ENCODE results near the gene ST6GALNAC4. TPM values are rescaled to one million over a fixed set of nuclear protein-coding genes. Genes with fewer than 3 reads are reported as not detected.

ST6GALNAC4 gene
- total RNA-seq, result 10 to 100 TPM in 6 of 8 experiments, 1 to 10 TPM in 2; 6.5 to 54.7 (median 14.6) TPM

DNA sequence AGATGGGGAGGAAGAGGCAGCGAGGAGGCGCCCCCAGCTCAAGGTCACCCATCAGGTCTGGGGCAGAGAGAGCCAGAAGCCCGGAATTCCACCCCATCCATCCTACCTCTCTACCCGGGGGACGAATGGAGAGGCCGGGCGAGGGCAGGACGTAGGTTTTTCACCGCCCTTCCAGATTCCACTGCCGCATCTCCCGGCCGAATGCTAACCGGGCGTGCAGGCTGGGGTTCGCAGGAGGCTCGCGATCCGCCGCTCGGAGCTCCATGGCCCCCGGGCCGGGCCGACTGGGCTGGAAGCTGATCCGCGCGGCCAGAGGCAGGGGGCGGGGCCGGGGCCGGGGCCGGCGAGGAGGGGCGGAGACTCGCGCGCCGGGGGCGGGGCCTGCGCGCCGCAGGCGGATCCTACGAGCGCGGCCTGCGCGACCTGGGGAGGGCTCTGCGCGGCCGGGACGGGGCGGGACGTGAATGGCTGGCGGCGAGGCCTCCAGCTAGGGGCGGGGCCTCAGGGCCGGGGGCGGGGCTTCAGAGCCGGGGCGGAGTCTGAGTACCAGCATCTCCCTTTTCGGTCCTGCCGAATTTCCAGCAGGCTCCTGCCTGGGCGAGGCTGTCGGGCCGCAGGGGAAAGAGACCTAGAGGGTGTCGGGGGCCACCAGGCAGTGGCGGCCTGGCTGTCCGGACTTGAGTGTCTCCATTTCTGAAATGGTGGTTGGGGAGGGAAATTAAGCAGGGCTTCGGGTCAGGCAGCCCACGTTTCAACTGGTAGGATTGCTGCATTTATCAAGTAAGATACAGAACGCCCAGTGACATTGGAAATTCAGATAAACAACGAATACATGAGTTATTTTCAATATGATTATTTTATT lies at the start of gene ST6GALNAC4:
Gene ST6GALNAC4 (minus strand): TSS at position 322 of the 862 bp plus-strand sequence. CDS start 622 bp downstream, outside the sequence.
- ATAC-seq (replicated peaks in 6 of 8), result peak; percentile 69 to 92 (median 88)
- WGBS, 10 experiments, result 0 to 37% (median 17%) methylated on average over 1 to 7 of the region's 71 CpGs; no CpG with 5 or more reads in 4 of the 10 experiments
- peak within 1 kb of the TSS; percentile 45 to 57 (median 46) for H3K4me3 ChIP-seq
- H3K4me1 ChIP-seq (replicated peaks in 1 of 2), result peaks cover 6 to 21% of the 10 kb centered on the region in 2 donors
- in situ Hi-C loops (cut with MboI; ENCODE audit: low pct_unique_long_range_greater_than_20kb in 2 of 9, low sequenced_read_pairs in 9 of 9, unreplicated experiment in 9 of 9), result loop anchor here (25.0 kb wide), 1 partner anchor 330 kb away; no protein-coding TSS in a partner anchor
- H3K27ac ChIP-seq, result peak within 1 kb of the TSS in 1 of 2 donors; percentile 17

DNA sequence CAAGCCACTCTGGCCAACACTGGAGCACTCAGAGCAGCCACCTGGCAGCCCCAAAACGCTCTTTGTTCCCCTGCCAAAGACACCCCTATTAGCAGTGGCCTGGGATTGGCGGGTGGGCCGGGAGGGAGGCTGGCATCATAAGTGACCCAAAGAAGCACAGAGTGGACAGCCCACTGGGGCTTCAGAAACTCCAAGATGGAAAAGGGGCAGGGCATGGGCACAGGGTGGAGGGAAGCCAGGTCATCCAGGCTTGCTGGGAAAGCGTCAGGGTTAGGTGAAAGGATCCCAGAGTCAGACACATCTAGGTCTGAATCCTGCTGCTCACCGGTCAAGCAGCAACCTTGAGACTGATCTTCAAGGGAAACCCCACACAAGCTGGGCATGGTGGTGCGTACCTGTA lies 49.1 kb upstream of the ST6GALNAC4 start:
- Histone ChIP-seq H3K27ac (peak overlapping the region; percentile 94), H3K4me3 (no peak overlapping the region), H3K4me1 (replicated peaks in 1 of 2) (peaks cover 81 to 87% of the 10 kb centered on the region in 2 donors)
- 60 to 100% (median 100%) methylated on average over 1 to 3 of the region's 6 CpGs; no CpG with 5 or more reads in 5 of the 10 experiments for WGBS, 10 experiments
- in situ Hi-C loops (cut with MboI; ENCODE audit: low pct_unique_long_range_greater_than_20kb in 2 of 9, low sequenced_read_pairs in 9 of 9, unreplicated experiment in 9 of 9), result no loop called here
- ATAC-seq (replicated peaks in 6 of 8), result peak in 4 of 8 experiments; percentile 1 to 3 (median 2)

DNA sequence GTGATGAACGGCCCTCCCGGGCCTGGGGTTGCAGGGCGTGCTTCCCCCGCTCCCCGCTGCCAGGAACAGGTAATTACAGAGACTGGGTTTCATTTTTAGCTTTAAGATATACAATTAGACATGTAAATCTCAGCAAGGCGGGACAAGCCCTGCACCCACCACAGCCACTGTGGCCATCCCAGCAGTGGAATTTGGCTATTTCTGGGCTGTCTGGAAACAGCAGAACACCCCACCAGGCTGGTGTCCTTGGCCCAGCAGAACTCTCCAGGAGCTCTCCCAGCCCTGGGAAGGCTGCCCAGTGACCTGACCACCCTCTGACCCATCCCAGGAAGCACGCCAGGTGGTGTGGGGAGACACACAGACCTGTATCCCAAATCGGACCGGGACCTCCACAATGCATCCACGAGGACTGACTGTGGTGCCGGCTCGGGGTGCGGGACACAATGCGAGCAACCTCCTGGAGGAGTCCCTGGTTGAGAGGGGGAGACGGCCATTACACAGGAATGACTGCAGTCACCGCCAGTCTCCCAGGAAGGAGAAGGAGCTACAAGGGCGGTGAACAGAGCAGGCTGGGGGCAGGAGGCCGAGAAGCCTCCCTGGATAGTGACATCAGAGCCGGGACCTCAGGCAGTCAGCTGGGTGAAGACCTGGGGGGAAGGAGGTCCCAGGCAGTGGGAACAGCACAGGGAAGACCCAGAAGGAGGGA lies 46.7 kb upstream of the ST6GALNAC4 start:
- Histone ChIP-seq H3K4me1 (replicated peaks in 1 of 2) (peaks cover 66 to 72% of the 10 kb centered on the region in 2 donors), H3K27ac (peak overlapping the region; percentile 94), H3K4me3 (no peak overlapping the region)
- peak in 4 of 8 experiments; percentile 0 to 7 (median 4) for ATAC-seq (replicated peaks in 6 of 8)
- 20 to 85% (median 68%) methylated on average over 2 to 6 of the region's 19 CpGs; no CpG with 5 or more reads in 4 of the 10 experiments for WGBS, 10 experiments
- in situ Hi-C loops (cut with MboI; ENCODE audit: low pct_unique_long_range_greater_than_20kb in 2 of 9, low sequenced_read_pairs in 9 of 9, unreplicated experiment in 9 of 9), result no loop called here

- ATAC-seq (replicated peaks in 6 of 8), result peak in 4 of 8 experiments; percentile 26 to 41 (median 37)
- in situ Hi-C loops (cut with MboI; ENCODE audit: low pct_unique_long_range_greater_than_20kb in 2 of 9, low sequenced_read_pairs in 9 of 9, unreplicated experiment in 9 of 9), result no loop called here
- peaks cover 61 to 67% of the 10 kb centered on the region in 2 donors for H3K4me1 ChIP-seq (replicated peaks in 1 of 2)
- no peak overlapping the region for H3K4me3 ChIP-seq
- peak overlapping the region; percentile 94 for H3K27ac ChIP-seq
- WGBS, 10 experiments, result 33 to 80% (median 50%) methylated on average over 1 to 2 of the region's 3 CpGs; no CpG with 5 or more reads in 6 of the 10 experiments
Measured at GRCh38 chr9:127963041-127963358, 46.2 kb upstream of the ST6GALNAC4 start.

DNA sequence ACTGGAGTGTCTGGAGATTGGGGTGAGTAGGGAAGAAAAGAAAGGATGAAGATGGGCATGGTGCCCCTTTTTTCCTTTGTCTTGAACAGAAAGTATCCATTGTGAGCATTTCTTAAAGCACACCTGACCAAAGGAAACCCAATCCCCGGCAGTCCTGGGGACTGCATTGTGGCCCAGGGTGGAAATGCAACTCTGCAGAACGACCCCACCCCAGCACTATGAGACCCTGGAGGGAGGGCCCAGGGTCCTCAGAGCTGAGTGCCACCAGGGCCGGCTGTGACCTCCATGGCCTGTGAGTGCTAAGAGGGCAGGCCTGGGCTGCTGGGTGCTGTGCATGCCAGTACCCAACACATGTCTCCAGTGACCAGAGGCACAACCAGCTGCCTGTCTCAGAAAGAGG lies 45.4 kb upstream of the ST6GALNAC4 start:
- H3K4me3 ChIP-seq, result no peak overlapping the region
- in situ Hi-C loops (cut with MboI; ENCODE audit: low pct_unique_long_range_greater_than_20kb in 2 of 9, low sequenced_read_pairs in 9 of 9, unreplicated experiment in 9 of 9), result no loop called here
- H3K27ac ChIP-seq, result no peak overlapping the region
- WGBS, 10 experiments, result 33 to 93% (median 67%) methylated on average over 1 to 2 of the region's 3 CpGs; no CpG with 5 or more reads in 3 of the 10 experiments
- H3K4me1 ChIP-seq (replicated peaks in 1 of 2), result peaks cover 57 to 62% of the 10 kb centered on the region in 2 donors
- no peak for ATAC-seq (replicated peaks in 6 of 8)

DNA sequence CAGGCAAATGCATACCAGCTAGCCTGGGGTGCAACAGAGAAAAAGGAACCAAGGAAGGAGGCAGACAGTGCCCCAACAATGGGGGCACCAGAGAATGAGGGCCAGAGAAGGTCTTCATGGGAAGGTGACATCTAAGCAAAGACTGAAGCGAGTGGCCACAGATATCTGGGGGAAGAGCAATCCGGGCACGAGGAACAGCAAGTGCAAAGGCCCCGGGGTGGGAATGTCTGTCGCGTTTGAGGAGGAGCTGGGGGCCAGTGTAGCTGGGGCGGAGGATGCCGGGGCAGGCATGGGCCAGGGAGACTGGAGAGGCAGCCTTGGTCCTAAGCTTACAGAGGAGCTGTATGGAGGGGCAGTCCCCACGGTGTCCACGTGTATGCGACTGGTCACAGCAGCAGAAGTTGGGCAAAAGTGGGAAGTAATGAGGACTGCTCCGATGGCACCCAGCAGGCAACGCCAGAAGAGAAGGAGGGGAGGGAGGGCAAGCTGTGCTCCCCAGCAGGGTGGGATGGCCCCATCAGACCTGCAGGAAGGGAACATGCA lies 44.8 kb upstream of the ST6GALNAC4 start:
- no peak overlapping the region for H3K27ac ChIP-seq
- ATAC-seq (replicated peaks in 6 of 8), result no peak
- in situ Hi-C loops (cut with MboI; ENCODE audit: low pct_unique_long_range_greater_than_20kb in 2 of 9, low sequenced_read_pairs in 9 of 9, unreplicated experiment in 9 of 9), result no loop called here

DNA sequence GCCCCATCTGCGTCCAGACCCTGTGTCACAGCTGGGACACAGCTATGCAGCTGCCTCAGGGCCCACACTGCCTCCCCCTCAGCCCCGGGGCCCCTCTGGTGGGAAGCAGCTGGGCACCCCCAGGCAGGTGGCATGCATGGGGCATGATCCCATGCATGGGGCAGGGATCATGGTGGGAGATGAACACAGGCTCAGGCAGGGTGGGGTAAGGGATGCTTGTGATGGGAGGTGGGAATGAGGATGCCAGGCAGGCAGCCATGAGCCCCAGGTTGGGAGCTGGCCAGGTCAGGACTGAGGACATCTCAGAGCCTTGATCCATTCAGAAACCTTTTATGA lies 44.3 kb upstream of the ST6GALNAC4 start:
- no CpG with 5 or more reads among the region's 2 CpGs for WGBS, 10 experiments
- in situ Hi-C loops (cut with MboI; ENCODE audit: low pct_unique_long_range_greater_than_20kb in 2 of 9, low sequenced_read_pairs in 9 of 9, unreplicated experiment in 9 of 9), result no loop called here
- no peak overlapping the region for H3K27ac ChIP-seq
- peaks cover 46 to 51% of the 10 kb centered on the region in 2 donors for H3K4me1 ChIP-seq (replicated peaks in 1 of 2)
- no peak for ATAC-seq (replicated peaks in 6 of 8)
- no peak overlapping the region for H3K4me3 ChIP-seq

More for the DNA sequence above, 44.8 kb upstream of the ST6GALNAC4 start:
- Histone ChIP-seq H3K4me1 (replicated peaks in 1 of 2) (peaks cover 51 to 57% of the 10 kb centered on the region in 2 donors), H3K4me3 (no peak overlapping the region)
- WGBS, 10 experiments, result 93 to 100% (median 100%) methylated on average over 1 to 4 of the region's 13 CpGs; no CpG with 5 or more reads in 5 of the 10 experiments

DNA sequence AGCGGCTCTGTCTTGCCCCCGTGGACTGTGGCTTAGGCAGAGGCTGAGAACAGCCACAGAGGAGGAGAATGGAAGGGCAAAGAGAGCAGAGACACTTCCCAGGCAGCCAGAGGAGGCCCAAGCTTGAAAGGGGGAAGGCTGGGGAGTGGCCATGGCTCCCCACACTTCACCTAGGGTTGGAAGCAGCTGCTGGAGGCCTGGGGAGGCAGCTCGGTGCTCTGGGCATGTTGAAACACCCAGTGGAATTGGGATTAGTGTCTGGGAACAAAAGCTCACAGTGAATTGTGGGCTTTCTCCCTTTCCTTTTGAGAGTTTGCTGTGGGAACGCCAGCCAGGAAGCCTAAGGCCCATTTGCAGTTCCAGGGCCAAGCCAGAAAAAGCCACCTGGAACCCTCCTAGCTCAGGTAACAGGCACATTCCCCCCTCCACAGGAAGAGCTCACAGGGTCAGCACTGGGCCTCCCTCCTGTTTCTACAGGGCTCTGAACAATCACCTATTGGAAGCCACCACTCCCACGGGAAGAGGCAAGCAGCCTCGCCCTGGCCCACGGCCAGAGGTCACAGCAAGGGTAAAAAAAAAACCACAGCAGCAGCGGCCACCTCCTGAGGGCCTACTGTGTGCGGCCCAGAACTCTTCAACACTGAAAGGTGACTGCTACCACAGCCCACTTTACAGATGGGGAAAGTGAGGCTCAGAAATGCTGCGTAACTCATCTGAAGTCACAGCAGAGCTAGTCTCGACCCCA lies 43.7 kb upstream of the ST6GALNAC4 start:
- ATAC-seq (replicated peaks in 6 of 8), result peak in 3 of 8 experiments; percentile 4 to 23 (median 5)
- in situ Hi-C loops (cut with MboI; ENCODE audit: low pct_unique_long_range_greater_than_20kb in 2 of 9, low sequenced_read_pairs in 9 of 9, unreplicated experiment in 9 of 9), result no loop called here
- peaks cover 44 to 47% of the 10 kb centered on the region in 2 donors for H3K4me1 ChIP-seq (replicated peaks in 1 of 2)

DNA sequence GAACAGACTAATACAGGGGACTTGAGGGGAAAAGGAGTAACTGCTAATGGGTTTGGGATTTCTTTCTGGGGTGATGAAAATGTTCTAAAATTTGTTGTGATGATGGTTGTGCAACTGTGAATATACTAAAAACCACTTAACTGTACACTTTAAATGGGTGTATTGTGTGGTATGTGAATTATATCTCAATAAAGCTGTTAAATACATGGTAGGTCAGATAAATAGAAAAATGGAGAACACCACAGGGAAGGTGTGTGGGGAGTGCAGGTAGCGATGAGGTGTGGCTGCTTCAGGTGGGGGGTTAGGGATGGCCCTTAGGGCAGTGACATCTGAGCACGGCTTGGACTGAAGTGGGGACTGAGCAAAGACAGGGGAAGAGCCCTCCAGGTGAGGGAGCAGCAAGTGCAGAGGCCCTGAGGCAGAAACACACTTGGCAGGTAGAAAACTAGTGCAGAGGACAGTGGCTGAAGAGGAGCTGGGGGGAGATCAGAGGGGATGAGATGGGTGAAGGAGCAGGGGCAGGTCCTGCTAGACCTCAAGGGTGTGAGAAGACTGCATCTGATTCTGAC lies 43.1 kb upstream of the ST6GALNAC4 start:
- peaks cover 45 to 46% of the 10 kb centered on the region in 2 donors for H3K4me1 ChIP-seq (replicated peaks in 1 of 2)
- H3K4me3 ChIP-seq, result no peak overlapping the region
- in situ Hi-C loops (cut with MboI; ENCODE audit: low pct_unique_long_range_greater_than_20kb in 2 of 9, low sequenced_read_pairs in 9 of 9, unreplicated experiment in 9 of 9), result no loop called here
- 40 to 100% (median 93%) methylated on average over 1 to 2 of the region's 2 CpGs; no CpG with 5 or more reads in 7 of the 10 experiments for WGBS, 10 experiments
- H3K27ac ChIP-seq, result peak overlapping the region; percentile 44 to 80
- ATAC-seq (replicated peaks in 6 of 8), result no peak

More for the DNA sequence above, 43.7 kb upstream of the ST6GALNAC4 start:
- no peak overlapping the region for H3K4me3 ChIP-seq
- 20 to 100% (median 47%) methylated on average over 1 to 8 of the region's 11 CpGs; no CpG with 5 or more reads in 5 of the 10 experiments for WGBS, 10 experiments
- H3K27ac ChIP-seq, result peak overlapping the region; percentile 44 to 80

DNA sequence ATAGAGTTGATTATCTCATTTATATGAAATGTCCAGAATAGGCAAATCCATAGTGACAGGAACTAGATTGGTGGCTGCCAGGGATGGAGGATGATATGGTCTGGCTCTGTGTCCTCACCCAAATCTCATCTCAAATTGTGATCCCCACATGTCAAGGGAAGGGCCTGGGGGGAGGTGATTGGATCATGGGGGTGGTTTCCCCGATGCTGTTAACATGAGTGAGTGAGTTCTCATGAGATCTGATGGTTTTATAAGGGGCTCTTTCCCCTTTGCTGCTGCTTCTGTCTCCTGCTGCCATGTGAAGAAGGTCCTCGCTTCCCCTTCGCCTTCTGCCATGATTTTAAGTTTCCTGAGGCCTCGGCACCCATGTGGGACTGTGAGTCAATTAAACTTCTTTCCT lies 42.6 kb upstream of the ST6GALNAC4 start:
- no peak overlapping the region for H3K27ac ChIP-seq
- no peak overlapping the region for H3K4me3 ChIP-seq
- ATAC-seq (replicated peaks in 6 of 8), result no peak
- 83 to 100% (median 87%) methylated on average over 1 to 3 of the region's 4 CpGs; no CpG with 5 or more reads in 7 of the 10 experiments for WGBS, 10 experiments
- in situ Hi-C loops (cut with MboI; ENCODE audit: low pct_unique_long_range_greater_than_20kb in 2 of 9, low sequenced_read_pairs in 9 of 9, unreplicated experiment in 9 of 9), result no loop called here
- H3K4me1 ChIP-seq (replicated peaks in 1 of 2), result peaks cover 41 to 42% of the 10 kb centered on the region in 2 donors

- in situ Hi-C loops (cut with MboI; ENCODE audit: low pct_unique_long_range_greater_than_20kb in 2 of 9, low sequenced_read_pairs in 9 of 9, unreplicated experiment in 9 of 9), result no loop called here
- no peak overlapping the region for H3K4me3 ChIP-seq
- no peak overlapping the region for H3K27ac ChIP-seq
- WGBS, 10 experiments, result 80 to 100% (median 90%) methylated on average over 1 of the region's 1 CpG; no CpG with 5 or more reads in 1 of the 10 experiments
- ATAC-seq (replicated peaks in 6 of 8), result no peak
- H3K4me1 ChIP-seq (replicated peaks in 1 of 2), result peaks cover 34 to 35% of the 10 kb centered on the region in 2 donors
Measured at GRCh38 chr9:127958728-127959127, 41.9 kb upstream of the ST6GALNAC4 start.

Data from motor neuron (in vitro differentiated cells).